Measurements from ENCODE around the gene EIF2AK3. TPM values are rescaled to one million over a fixed set of nuclear protein-coding genes. Genes with fewer than 3 reads are reported as not detected.

EIF2AK3 gene
- total and polyA plus RNA-seq, 2 of the 13 experiments (the other 11 are each of a cell fraction or from before 2014, with no cell fraction given): 10.3 to 30.6 TPM

DNA sequence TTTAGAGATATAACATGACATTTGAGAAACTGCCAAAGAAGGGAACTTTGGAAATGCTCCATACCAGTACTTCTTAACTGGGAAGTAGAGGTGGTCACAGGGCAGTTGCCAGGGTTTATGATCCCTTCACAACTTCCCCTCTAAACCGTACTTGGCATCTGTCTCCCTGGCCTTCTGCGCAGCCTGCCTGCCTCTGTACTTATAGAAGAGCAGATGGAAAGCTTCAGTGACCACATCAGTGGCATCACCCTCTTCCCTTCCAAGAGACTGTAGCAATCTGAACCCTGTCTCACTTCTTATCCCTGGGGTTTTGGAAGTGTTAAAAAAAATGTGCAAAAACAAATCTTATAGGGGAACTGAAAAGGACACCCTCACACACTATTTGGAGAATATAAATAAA lies 64.1 kb downstream of the EIF2AK3 start:
- no TSS peak for BruUV-seq (replicated peaks)
- no peaks in the 10 kb centered on the region for H3K9me3 ChIP-seq (ENCODE audit: low read length)
- no peak overlapping the region for H3K4me2 ChIP-seq (ENCODE audit: low read depth, low read length)
- intact Hi-C loops (cut with micrococcal nuclease; ENCODE audit: unreplicated experiment) (no loop called here), in situ Hi-C loops (cut with HindIII; ENCODE audit: extremely low pct_ligation_motif_present, low pct_unique_long_range_greater_than_20kb) (no loop called here)
- no peaks in the 10 kb centered on the region for H3K79me2 ChIP-seq (ENCODE audit: insufficient read depth, low read length)
- no peaks in the 10 kb centered on the region for H3K4me1 ChIP-seq (ENCODE audit: insufficient read depth, low read length)
- POLR2A ChIA-PET: no interaction called here
- H3K36me3 ChIP-seq (replicated peaks in 1 of 2; ENCODE audit: control insufficient read depth in 1 of 2, insufficient read depth in 2 of 2, low read length in 2 of 2): peaks cover 12 to 48% of the 10 kb centered on the region in 2 experiments
- H2AFZ ChIP-seq (ENCODE audit: low read length): no peak overlapping the region
- CTCF ChIA-PET (ENCODE audit: low intra/inter-chr PET ratio, low total read pairs): no interaction called here
- TF ChIP-seq NAIF1 (CRISPR knock-in tag; IDR thresholded peaks at IDR 0.05; ENCODE audit: borderline replicate concordance) (no peak), ZNF652 (CRISPR knock-in tag; IDR thresholded peaks at IDR 0.05; ENCODE audit: borderline replicate concordance, low read depth) (no peak), HDAC2 (CRISPR knock-in tag; IDR thresholded peaks at IDR 0.05) (no peak), ZNF496 (CRISPR knock-in tag; IDR thresholded peaks at IDR 0.05; ENCODE audit: insufficient replicate concordance) (no peak), MZF1 (CRISPR knock-in tag; IDR thresholded peaks at IDR 0.05; ENCODE audit: borderline replicate concordance) (no peak)
- TF ChIP-seq, protein P1, sequence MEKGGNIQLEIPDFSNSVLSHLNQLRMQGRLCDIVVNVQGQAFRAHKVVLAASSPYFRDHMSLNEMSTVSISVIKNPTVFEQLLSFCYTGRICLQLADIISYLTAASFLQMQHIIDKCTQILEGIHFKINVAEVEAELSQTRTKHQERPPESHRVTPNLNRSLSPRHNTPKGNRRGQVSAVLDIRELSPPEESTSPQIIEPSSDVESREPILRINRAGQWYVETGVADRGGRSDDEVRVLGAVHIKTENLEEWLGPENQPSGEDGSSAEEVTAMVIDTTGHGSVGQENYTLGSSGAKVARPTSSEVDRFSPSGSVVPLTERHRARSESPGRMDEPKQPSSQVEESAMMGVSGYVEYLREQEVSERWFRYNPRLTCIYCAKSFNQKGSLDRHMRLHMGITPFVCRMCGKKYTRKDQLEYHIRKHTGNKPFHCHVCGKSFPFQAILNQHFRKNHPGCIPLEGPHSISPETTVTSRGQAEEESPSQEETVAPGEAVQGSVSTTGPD (CRISPR knock-in tag; IDR thresholded peaks at IDR 0.05): no peak
- TF ChIP-seq, protein P2, sequence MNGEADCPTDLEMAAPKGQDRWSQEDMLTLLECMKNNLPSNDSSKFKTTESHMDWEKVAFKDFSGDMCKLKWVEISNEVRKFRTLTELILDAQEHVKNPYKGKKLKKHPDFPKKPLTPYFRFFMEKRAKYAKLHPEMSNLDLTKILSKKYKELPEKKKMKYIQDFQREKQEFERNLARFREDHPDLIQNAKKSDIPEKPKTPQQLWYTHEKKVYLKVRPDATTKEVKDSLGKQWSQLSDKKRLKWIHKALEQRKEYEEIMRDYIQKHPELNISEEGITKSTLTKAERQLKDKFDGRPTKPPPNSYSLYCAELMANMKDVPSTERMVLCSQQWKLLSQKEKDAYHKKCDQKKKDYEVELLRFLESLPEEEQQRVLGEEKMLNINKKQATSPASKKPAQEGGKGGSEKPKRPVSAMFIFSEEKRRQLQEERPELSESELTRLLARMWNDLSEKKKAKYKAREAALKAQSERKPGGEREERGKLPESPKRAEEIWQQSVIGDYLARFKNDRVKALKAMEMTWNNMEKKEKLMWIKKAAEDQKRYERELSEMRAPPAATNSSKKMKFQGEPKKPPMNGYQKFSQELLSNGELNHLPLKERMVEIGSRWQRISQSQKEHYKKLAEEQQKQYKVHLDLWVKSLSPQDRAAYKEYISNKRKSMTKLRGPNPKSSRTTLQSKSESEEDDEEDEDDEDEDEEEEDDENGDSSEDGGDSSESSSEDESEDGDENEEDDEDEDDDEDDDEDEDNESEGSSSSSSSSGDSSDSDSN (CRISPR knock-in tag; IDR thresholded peaks at IDR 0.05): no peak
- TF ChIP-seq, protein P3, sequence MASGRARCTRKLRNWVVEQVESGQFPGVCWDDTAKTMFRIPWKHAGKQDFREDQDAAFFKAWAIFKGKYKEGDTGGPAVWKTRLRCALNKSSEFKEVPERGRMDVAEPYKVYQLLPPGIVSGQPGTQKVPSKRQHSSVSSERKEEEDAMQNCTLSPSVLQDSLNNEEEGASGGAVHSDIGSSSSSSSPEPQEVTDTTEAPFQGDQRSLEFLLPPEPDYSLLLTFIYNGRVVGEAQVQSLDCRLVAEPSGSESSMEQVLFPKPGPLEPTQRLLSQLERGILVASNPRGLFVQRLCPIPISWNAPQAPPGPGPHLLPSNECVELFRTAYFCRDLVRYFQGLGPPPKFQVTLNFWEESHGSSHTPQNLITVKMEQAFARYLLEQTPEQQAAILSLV (CRISPR knock-in tag; IDR thresholded peaks at IDR 0.05; ENCODE audit: borderline replicate concordance): no peak
- no peak overlapping the region for H3K9ac ChIP-seq (ENCODE audit: insufficient read depth, low read depth, low read length)
- FAIRE-seq (no peak), ATAC-seq (no peak), DNase-seq (ENCODE audit: low spot score) (no peak)
- H3K27ac ChIP-seq (ENCODE audit: extremely low read length, insufficient read depth, low read length): no peak overlapping the region
- H4K20me1 ChIP-seq (ENCODE audit: insufficient read depth, low read length): no peaks in the 10 kb centered on the region
- no peaks in the 10 kb centered on the region for H3K27me3 ChIP-seq (ENCODE audit: control insufficient read depth in 1 of 2, insufficient read depth in 2 of 2, low read length in 2 of 2)
- no peak overlapping the region for H3K4me3 ChIP-seq (replicated peaks in 1 of 3; ENCODE audit: insufficient read depth in 1 of 3, low read depth in 2 of 3, low read length in 3 of 3)
- WGBS (ENCODE audit: low lambda C conversion rate): 100% methylated on average over 2 of the region's 2 CpGs
